ENCODE results near the gene CELF1.

The CELF1 gene

DNA sequence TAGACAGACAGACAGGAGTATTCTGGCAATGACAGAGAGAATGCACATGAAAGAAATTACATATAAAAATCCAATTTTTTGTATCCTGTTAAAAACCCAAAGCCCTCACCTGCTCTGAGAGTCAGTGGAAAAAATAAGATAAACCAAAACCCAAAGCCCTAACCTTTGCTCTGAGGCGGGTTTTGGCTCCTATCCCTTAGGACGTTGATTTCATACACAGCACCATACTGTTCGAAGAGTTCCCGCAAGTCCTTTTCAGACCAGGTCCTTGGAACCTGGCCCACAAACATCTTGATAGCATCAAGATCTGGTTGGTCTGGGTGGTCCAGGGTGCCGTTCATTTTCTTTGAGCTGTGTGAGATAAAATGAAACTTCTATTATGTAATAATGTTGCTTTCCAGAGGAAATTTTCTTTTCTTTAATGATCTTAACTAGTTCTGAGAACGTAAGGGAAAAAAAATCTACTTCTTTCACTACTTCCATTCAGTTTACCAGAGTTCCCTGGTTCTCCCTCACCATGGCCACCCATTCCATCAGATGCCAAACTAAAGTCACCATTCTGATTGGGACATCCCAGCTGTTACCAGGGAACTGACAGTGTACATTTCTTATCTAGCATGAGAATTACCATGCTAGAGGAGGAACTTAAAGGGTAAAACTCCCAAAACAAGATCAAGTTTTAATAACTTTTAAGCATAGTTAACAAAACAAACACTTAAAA, 64.1 kb downstream of the CELF1 start:
- TF ChIP-seq, protein P1, sequence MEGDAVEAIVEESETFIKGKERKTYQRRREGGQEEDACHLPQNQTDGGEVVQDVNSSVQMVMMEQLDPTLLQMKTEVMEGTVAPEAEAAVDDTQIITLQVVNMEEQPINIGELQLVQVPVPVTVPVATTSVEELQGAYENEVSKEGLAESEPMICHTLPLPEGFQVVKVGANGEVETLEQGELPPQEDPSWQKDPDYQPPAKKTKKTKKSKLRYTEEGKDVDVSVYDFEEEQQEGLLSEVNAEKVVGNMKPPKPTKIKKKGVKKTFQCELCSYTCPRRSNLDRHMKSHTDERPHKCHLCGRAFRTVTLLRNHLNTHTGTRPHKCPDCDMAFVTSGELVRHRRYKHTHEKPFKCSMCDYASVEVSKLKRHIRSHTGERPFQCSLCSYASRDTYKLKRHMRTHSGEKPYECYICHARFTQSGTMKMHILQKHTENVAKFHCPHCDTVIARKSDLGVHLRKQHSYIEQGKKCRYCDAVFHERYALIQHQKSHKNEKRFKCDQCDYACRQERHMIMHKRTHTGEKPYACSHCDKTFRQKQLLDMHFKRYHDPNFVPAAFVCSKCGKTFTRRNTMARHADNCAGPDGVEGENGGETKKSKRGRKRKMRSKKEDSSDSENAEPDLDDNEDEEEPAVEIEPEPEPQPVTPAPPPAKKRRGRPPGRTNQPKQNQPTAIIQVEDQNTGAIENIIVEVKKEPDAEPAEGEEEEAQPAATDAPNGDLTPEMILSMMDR (IDR thresholded peaks at IDR 0.05; ENCODE audit: low read depth, low read length), result no peak
- DNase-seq (ENCODE audit: extremely low read depth, low read depth), result no peak

DNA sequence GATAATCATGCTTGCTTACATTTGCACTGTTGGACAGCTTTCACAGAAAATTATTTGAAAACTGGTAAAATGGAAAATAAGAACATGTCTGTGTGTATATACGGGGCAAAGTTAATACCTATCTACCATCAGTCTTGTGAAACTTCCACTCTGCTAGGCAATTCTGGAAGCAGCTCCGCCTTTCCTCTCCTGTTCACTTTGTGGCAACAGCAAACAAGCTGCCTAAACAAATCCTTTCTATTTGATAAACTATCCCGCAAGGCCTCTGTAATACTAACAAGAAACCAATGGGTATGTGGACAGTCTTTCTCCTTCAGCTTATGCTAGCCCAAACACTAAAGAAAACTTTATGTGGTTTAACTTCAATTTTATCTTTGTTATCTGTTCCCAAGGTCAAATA, 64.8 kb downstream of the CELF1 start:
- no peak for DNase-seq (ENCODE audit: extremely low read depth, low read depth)
- TF ChIP-seq, protein P1 (IDR thresholded peaks at IDR 0.05; ENCODE audit: low read depth, low read length), result no peak

DNA sequence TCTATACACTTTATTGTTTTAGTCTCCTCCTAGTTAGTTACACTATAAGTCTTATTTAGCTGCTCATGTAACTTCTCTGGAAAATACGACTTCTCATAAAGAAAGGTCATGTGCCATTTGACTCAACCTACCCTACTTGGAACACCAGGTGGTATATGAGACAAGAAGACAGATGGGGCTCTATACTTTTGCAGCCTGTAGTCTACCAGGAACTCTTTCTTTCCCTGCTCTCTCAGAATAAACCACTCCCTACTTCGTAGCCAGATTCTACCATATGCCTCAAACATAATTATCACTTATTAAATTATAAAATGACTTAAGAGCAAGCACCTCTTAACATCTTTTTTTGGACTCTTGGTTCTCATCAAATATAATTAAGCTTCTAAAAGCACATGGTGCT, 65.5 kb downstream of the CELF1 start:
- TF ChIP-seq, protein P1 (IDR thresholded peaks at IDR 0.05; ENCODE audit: low read depth, low read length), result no peak

DNA sequence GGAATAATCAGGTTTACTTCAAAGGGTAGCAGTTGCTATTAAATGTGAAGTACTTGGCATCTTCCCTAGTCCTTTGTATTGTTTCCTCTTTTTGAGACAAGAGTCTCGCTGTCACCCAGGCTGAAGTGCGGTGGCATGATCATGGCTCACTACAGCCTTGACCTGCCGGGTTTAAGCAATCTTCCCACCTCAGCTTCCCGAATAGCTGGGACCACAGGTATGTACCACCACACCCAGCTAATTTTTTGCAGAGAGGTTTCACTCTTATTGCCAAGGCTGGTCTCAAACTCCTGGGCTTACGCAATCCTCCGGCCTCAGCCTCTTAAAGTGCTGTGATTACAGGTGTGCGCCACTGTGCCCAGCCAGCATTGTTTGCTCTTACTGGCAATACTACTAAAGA, 67.8 kb downstream of the CELF1 start:
- TF ChIP-seq, protein P1 (IDR thresholded peaks at IDR 0.05; ENCODE audit: low read depth, low read length), result no peak
- DNase-seq (ENCODE audit: extremely low read depth, low read depth), result no peak

More for the DNA sequence above, 65.5 kb downstream of the CELF1 start:
- DNase-seq (ENCODE audit: extremely low read depth, low read depth), result no peak

DNA sequence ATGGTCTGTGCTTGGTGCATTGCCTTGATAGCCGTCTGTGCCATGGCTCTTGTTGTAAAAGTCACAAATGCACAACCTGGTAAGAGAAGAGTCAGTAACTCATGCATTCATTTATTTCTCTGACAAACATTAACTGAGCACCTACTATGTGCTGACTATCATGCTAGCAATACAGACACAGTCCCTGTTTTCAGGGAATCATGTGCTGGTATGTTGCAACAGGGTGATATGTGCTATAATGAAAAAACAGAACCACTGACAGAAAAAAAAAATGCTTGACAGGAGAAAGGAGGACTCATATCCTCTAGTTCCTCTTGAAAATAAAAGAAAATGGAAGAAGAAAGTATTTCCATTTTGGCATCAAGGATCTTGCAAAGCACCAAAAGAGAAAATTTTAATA, 69.5 kb downstream of the CELF1 start:
- TF ChIP-seq, protein P1 (IDR thresholded peaks at IDR 0.05; ENCODE audit: low read depth, low read length), result no peak
- DNase-seq (ENCODE audit: extremely low read depth, low read depth), result no peak

DNA sequence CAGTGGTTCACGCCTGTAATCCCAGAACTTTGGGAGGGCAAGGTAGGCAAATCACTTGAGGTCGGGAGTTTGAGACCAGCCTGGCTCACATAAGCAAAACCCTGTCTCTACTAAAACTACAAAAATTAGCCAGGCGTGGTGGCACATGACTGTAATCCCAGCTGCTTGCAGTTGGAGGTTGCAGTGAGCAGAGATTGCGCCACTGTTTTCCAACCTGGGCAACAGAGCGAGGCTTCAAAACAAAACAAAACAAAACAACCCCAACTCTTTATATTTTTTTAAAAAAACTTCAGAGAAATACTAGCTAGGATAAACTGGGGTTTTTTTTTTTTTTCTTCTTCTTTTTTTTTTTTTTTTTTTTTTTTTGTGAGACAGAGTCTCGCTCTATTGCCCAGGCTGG, 72.2 kb downstream of the CELF1 start:
- no peak for DNase-seq (ENCODE audit: extremely low read depth, low read depth)
- TF ChIP-seq, protein P1 (IDR thresholded peaks at IDR 0.05; ENCODE audit: low read depth, low read length), result no peak

DNA sequence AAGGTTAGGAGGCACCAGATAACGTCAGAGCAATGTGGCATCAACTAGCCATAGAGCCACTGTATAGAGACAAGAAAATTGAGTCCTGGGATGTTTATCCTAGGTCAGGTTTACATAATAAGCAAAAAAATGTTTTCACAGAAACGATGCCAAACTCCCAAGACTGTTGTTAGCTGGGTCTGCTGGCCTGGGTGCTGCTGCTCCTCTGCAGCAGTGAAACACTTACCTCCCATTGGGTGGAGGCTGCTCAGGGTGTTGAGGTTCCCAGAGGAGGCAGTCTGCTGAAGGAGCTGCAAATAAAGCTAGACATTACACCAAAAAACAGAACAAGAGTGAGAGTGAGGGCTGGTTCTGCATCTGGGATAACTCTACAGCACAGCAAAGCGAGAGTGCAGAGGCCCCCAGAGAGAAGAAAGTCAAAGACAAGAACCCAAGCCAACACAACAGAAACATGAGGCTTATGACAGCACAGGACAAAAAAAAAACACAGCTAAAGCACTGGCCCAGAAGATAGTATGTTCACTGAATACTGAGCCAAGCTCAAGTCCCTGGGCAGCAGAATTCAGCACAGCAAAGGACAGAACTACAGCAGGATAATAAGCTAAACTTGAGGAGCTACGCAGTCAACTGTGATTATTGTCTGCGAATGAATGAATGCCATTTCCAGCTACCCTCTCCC, 74.1 kb downstream of the CELF1 start:
- TF ChIP-seq, protein P1 (IDR thresholded peaks at IDR 0.05; ENCODE audit: low read depth, low read length), result no peak
- no peak for DNase-seq (ENCODE audit: extremely low read depth, low read depth)
